WERI-Rb-1 (cell line): ENCODE data around the gene PRDX2.

Experiments
- DNase-seq: peaks from one replicate; pipeline ENCODE4 v3.0.0-alpha.2; 2020
- H3K27ac ChIP-seq: fragments of 250-450 bp; sonication (Bioruptor Pico); 2 replicates; pipeline ENCODE4 v1.5.1; 2020; ENCODE audit warnings: mild to moderate bottlenecking, moderate library complexity
- H3K27me3 ChIP-seq: fragments of 250-450 bp; sonication (Bioruptor Pico); 2 replicates; pipeline ENCODE4 v1.5.1; 2021; ENCODE audit warnings: mild to moderate bottlenecking, low read depth, moderate library complexity; ENCODE audit not compliant: insufficient read depth, severe bottlenecking
- H3K36me3 ChIP-seq: fragments of 250-450 bp; sonication (Bioruptor Pico); 2 replicates; pipeline ENCODE4 v1.5.1; 2020; ENCODE audit warnings: mild to moderate bottlenecking, moderate library complexity
- H3K4me3 ChIP-seq: 2 replicates; pipeline ENCODE4 v1.5.1; 2011; ENCODE audit warnings: low read depth, mild to moderate bottlenecking, control low read depth, low read length
- H3K9me3 ChIP-seq: fragments of 250-450 bp; sonication (Bioruptor Pico); 2 replicates; pipeline ENCODE4 v1.5.1; 2021; ENCODE audit warnings: mild to moderate bottlenecking, moderate library complexity; ENCODE audit not compliant: severe bottlenecking
- CTCF ChIP-seq: IDR thresholded peaks from 2 replicates; pipeline ENCODE4 v1.5.1; 2011; ENCODE audit warnings: low read depth, mild to moderate bottlenecking, control low read depth, inconsistent platforms, low read length

Gene PRDX2

GRCh38 chr19:12842511-12842910 is 40.9 kb upstream of the PRDX2 start:
- H3K4me3 ChIP-seq, result no peak overlapping the region
- no peaks in the 10 kb centered on the region for H3K27me3 ChIP-seq

GRCh38 chr19:12841094-12841493 is 39.5 kb upstream of the PRDX2 start:
- Histone ChIP-seq H3K27me3 (no peaks in the 10 kb centered on the region), H3K36me3 (peaks cover 34% of the 10 kb centered on the region), H3K9me3 (no peaks in the 10 kb centered on the region), H3K4me3 (no peak overlapping the region), H3K27ac (no peak overlapping the region)
- DNase-seq, result no peak
- TF ChIP-seq CTCF, result no peak

More at GRCh38 chr19:12842511-12842910, 40.9 kb upstream of the PRDX2 start:
- TF ChIP-seq CTCF, result no peak
- H3K9me3 ChIP-seq, result no peaks in the 10 kb centered on the region
- no peak overlapping the region for H3K27ac ChIP-seq
- peaks cover 38% of the 10 kb centered on the region for H3K36me3 ChIP-seq
- no peak for DNase-seq

GRCh38 chr19:12840091-12841079 is 38.8 kb upstream of the PRDX2 start:
- no peak for TF ChIP-seq CTCF
- Histone ChIP-seq H3K27me3 (no peaks in the 10 kb centered on the region), H3K36me3 (peaks cover 34% of the 10 kb centered on the region), H3K9me3 (no peaks in the 10 kb centered on the region), H3K4me3 (no peak overlapping the region), H3K27ac (no peak overlapping the region)
- peak; percentile 85 for DNase-seq

GRCh38 chr19:12838886-12839756 is 37.5 kb upstream of the PRDX2 start:
- Histone ChIP-seq H3K27me3 (no peaks in the 10 kb centered on the region), H3K27ac (peak overlapping the region; percentile 69), H3K36me3 (peaks cover 31% of the 10 kb centered on the region), H3K9me3 (no peaks in the 10 kb centered on the region), H3K4me3 (peak overlapping the region; percentile 88)
- TF ChIP-seq CTCF, result no peak
- no peak for DNase-seq

- Histone ChIP-seq H3K4me3 (peak within 1 kb of the TSS; percentile 88), H3K27ac (peak within 1 kb of the TSS; percentile 69), H3K9me3 (no peaks in the 10 kb centered on the region), H3K36me3 (peaks cover 23% of the 10 kb centered on the region), H3K27me3 (no peaks in the 10 kb centered on the region)
- peak; percentile 75 for TF ChIP-seq CTCF
- peak; percentile 65 for DNase-seq
Observed at GRCh38 chr19:12838182-12838885, 36.7 kb upstream of the PRDX2 start, which contains the start of gene MAST1. Gene MAST1, plus strand, starts transcription at chr19:12838515. Its CDS starts 58 bp downstream, at chr19:12838573.
